Endothelial cell of coronary artery (primary cell): ENCODE results near the gene BTN2A1. TPM values are rescaled to one million over a fixed set of nuclear protein-coding genes. Genes with fewer than 3 reads are reported as not detected.

ENCODE experiments used
- total RNA-seq: library from RNA; depleted of rRNA; stranded (reverse); fragments of >200 nt; gene quantifications from 2 replicates; pipeline ENCODE4 v1.2.3, GENCODE V29; 2014

Gene BTN2A1
- total RNA-seq = 9.4 and 11.6 TPM in 2 replicates

DNA sequence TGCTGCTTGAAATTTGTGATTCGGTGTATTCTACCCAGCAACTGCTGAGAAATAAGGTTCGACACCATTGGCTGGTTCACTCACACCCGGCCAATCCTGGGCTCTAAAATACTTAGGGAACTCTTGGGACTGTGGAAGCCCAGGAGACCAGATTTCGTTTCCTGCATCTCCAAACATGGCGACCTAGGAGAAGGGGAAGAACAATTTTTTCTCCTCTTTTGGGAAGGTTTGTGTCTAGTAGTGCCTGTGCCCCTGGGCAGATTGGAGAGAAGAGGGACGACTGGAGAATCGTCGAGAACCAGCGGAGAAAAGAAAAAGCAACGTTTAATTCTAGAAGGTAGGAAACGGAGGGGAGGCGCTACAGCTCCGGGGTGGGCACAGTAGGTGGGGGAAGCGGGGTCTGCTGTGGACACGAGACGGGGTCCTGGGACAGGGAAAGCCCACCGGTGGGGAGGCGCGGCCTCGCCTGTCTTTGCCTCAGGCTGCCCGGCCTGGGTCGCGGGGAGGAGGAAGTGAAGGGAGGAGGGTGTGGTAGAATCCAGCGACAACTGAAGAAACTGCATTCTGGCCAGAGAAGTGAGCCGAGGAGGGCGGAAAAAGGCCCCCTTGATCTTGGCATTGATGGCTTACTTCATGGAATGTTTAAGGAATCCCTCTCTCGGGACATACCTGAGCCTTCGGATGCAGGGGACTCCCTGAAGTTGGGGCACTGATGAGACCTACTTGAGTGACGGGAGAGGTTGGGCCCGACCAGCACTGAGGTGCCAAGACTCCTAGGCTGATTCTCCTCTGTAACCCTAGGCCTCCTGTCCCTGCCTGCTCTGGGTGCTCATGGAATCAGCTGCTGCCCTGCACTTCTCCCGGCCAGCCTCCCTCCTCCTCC, at the start of gene BTN2A1:
TSS of gene BTN2A1 (plus strand) at position 150 of the 883 bp plus-strand sequence. CDS start at position 832, 682 bp downstream.

DNA sequence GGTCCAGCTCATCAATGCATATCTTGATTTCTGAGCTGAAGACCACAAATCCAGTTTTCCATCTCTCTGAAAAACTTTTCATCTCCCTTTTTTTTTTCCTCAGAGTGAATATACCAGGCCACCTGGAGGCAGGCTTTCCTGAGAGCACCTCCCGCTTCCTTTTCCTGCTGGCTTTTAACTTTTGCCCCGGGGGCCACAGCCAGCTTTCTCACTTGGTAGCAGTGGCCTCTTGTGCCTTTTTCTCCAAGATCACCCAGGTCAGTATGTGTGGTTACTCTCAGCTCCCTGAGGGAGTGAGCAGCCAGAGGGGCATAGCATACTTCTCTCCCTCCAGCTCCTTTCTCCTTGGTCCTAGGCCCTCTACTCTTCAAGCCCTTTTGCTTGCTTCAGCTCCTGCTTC, 42.3 kb downstream of the BTN2A1 start, which contains the start of gene BTN1A1:
TSS of gene BTN1A1 (plus strand) at position 202 of the 400 bp plus-strand sequence. CDS start 984 bp downstream, outside the sequence.

Other genes starting within 250 kb of the BTN2A1 start
- 11.2 and 21.5 TPM in 2 replicates for gene BTN3A2, start 92.8 kb upstream of the BTN2A1 start, total RNA-seq
- gene BTN2A2, start 74.8 kb upstream of the BTN2A1 start, total RNA-seq = 9.2 and 9.6 TPM in 2 replicates
- 6.2 and 16.5 TPM in 2 replicates for gene BTN3A1, start 55.7 kb upstream of the BTN2A1 start, total RNA-seq
- gene BTN3A3, start 17.5 kb upstream of the BTN2A1 start, total RNA-seq = 6.5 and 16.8 TPM in 2 replicates
- not detected in 2 replicates for gene BTN1A1, start 42.3 kb downstream of the BTN2A1 start, total RNA-seq
- 48.8 and 57.1 TPM in 2 replicates for gene HMGN4, start 80.4 kb downstream of the BTN2A1 start, total RNA-seq
- 17.5 and 21.9 TPM in 2 replicates for gene ABT1, start 139.0 kb downstream of the BTN2A1 start, total RNA-seq
- gene ZNF322, start 201.8 kb downstream of the BTN2A1 start, total RNA-seq = 12.3 and 16.0 TPM in 2 replicates